ENCODE measurements around the gene SETD4. TPM values are rescaled to one million over a fixed set of nuclear protein-coding genes. Genes with fewer than 3 reads are reported as not detected.

Gene SETD4
- total and polyA plus RNA-seq, 2 of the 13 experiments (the other 11 are each of a cell fraction or from before 2014, with no cell fraction given) = 7.1 to 14.4 TPM

DNA sequence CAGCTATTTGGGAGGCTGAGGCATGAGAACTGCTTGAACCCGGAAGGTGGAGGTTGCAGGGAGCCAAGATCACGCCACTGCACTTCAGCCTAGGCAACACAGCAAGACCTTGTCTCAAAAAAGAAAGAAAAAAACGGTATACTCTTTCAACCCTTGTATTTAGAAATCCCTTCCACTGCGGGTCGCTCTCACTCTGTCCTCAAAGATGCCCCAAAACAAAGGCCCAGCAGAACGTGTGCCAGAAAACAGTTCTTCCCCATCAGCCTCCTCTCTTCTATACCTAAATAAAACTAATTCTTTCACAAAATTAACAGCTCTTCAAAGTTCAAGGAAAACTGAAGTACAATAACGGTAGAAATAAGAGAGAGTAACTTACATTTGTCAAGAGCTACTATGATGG, 13.2 kb downstream of the SETD4 start:
- Histone ChIP-seq H3K9ac (ENCODE audit: insufficient read depth, low read depth, low read length) (no peak overlapping the region), H2AFZ (ENCODE audit: low read length) (no peak overlapping the region), H3K36me3 (replicated peaks in 1 of 2; ENCODE audit: control insufficient read depth in 1 of 2, insufficient read depth in 2 of 2, low read length in 2 of 2) (peaks cover 24 to 72% of the 10 kb centered on the region in 2 experiments), H3K27me3 (ENCODE audit: control insufficient read depth in 1 of 2, insufficient read depth in 2 of 2, low read length in 2 of 2) (no peaks in the 10 kb centered on the region; a peak in 1 of 5 replicates), H3K79me2 (ENCODE audit: insufficient read depth, low read length) (no peaks in the 10 kb centered on the region), H3K4me1 (ENCODE audit: insufficient read depth, low read length) (no peaks in the 10 kb centered on the region), H4K20me1 (ENCODE audit: insufficient read depth, low read length) (no peaks in the 10 kb centered on the region), H3K4me3 (replicated peaks in 1 of 3; ENCODE audit: insufficient read depth in 1 of 3, low read depth in 2 of 3, low read length in 3 of 3) (no peak overlapping the region), H3K4me2 (ENCODE audit: low read depth, low read length) (no peak overlapping the region), H3K27ac (ENCODE audit: extremely low read length, insufficient read depth, low read length) (no peak overlapping the region), H3K9me3 (ENCODE audit: low read length) (no peaks in the 10 kb centered on the region)
- ChIA-PET POLR2A (no interaction called here), CTCF (ENCODE audit: low intra/inter-chr PET ratio, low total read pairs) (no interaction called here)
- intact Hi-C loops (cut with micrococcal nuclease; ENCODE audit: unreplicated experiment) = no loop called here
- WGBS (ENCODE audit: low lambda C conversion rate) = 74% methylated on average over 7 of the region's 7 CpGs
- DNase-seq (ENCODE audit: low spot score) (no peak), FAIRE-seq (no peak), ATAC-seq (no peak)
- in situ Hi-C loops (cut with HindIII; ENCODE audit: extremely low pct_ligation_motif_present, low pct_unique_long_range_greater_than_20kb) = no loop called here
- BruUV-seq (replicated peaks) = no TSS peak
- TF ChIP-seq, protein P1, sequence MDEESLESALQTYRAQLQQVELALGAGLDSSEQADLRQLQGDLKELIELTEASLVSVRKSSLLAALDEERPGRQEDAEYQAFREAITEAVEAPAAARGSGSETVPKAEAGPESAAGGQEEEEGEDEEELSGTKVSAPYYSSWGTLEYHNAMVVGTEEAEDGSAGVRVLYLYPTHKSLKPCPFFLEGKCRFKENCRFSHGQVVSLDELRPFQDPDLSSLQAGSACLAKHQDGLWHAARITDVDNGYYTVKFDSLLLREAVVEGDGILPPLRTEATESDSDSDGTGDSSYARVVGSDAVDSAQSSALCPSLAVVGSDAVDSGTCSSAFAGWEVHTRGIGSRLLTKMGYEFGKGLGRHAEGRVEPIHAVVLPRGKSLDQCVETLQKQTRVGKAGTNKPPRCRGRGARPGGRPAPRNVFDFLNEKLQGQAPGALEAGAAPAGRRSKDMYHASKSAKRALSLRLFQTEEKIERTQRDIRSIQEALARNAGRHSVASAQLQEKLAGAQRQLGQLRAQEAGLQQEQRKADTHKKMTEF (CRISPR knock-in tag; IDR thresholded peaks at IDR 0.05) = no peak
- TF ChIP-seq ZNF556 (CRISPR knock-in tag; IDR thresholded peaks at IDR 0.05; ENCODE audit: borderline replicate concordance) (no peak), SMARCC2 (IDR thresholded peaks at IDR 0.05) (no peak), ZNF644 (CRISPR knock-in tag; IDR thresholded peaks at IDR 0.05; ENCODE audit: low read depth) (no peak), ATM (IDR thresholded peaks at IDR 0.05; ENCODE audit: borderline replicate concordance) (no peak)

DNA sequence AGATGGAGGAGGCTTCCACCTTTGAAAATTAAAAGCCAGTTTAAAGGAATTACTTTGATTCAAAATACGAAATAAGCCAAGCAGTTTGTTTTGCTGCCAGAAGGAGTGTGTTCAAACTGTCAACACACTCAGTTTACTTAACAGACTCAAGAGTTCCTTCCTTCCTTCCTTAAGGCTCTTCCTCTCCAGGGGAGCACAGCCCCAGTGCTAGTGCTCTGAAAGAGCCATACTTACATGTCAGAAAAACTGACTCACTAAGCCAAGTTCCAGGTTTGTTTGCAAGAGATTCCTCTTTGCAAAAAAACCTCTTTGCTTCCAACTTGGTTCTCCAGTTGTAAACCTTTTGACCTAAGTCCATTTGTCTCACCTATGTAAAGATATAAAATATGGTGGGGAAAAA, 14.3 kb downstream of the SETD4 start:
- no TSS peak for BruUV-seq (replicated peaks)
- 100% methylated on average over 1 of the region's 1 CpG for WGBS (ENCODE audit: low lambda C conversion rate)
- Histone ChIP-seq H4K20me1 (ENCODE audit: insufficient read depth, low read length) (no peaks in the 10 kb centered on the region), H3K4me3 (replicated peaks in 1 of 3; ENCODE audit: insufficient read depth in 1 of 3, low read depth in 2 of 3, low read length in 3 of 3) (no peak overlapping the region), H3K9ac (ENCODE audit: insufficient read depth, low read depth, low read length) (no peak overlapping the region), H3K79me2 (ENCODE audit: insufficient read depth, low read length) (no peaks in the 10 kb centered on the region), H3K27ac (ENCODE audit: extremely low read length, insufficient read depth, low read length) (no peak overlapping the region), H3K9me3 (ENCODE audit: low read length) (no peaks in the 10 kb centered on the region), H3K27me3 (ENCODE audit: control insufficient read depth in 1 of 2, insufficient read depth in 2 of 2, low read length in 2 of 2) (no peaks in the 10 kb centered on the region), H3K4me1 (ENCODE audit: insufficient read depth, low read length) (no peaks in the 10 kb centered on the region), H3K4me2 (ENCODE audit: low read depth, low read length) (no peak overlapping the region), H2AFZ (ENCODE audit: low read length) (no peak overlapping the region), H3K36me3 (replicated peaks in 1 of 2; ENCODE audit: control insufficient read depth in 1 of 2, insufficient read depth in 2 of 2, low read length in 2 of 2) (peaks cover 26 to 76% of the 10 kb centered on the region in 2 experiments)
- intact Hi-C loops (cut with micrococcal nuclease; ENCODE audit: unreplicated experiment) (no loop called here), in situ Hi-C loops (cut with HindIII; ENCODE audit: extremely low pct_ligation_motif_present, low pct_unique_long_range_greater_than_20kb) (no loop called here)
- no peak for FAIRE-seq
- ATAC-seq = no peak
- DNase-seq (ENCODE audit: low spot score) = no peak
- ChIA-PET CTCF (ENCODE audit: low intra/inter-chr PET ratio, low total read pairs) (no interaction called here), POLR2A (no interaction called here)
- TF ChIP-seq, protein P2, sequence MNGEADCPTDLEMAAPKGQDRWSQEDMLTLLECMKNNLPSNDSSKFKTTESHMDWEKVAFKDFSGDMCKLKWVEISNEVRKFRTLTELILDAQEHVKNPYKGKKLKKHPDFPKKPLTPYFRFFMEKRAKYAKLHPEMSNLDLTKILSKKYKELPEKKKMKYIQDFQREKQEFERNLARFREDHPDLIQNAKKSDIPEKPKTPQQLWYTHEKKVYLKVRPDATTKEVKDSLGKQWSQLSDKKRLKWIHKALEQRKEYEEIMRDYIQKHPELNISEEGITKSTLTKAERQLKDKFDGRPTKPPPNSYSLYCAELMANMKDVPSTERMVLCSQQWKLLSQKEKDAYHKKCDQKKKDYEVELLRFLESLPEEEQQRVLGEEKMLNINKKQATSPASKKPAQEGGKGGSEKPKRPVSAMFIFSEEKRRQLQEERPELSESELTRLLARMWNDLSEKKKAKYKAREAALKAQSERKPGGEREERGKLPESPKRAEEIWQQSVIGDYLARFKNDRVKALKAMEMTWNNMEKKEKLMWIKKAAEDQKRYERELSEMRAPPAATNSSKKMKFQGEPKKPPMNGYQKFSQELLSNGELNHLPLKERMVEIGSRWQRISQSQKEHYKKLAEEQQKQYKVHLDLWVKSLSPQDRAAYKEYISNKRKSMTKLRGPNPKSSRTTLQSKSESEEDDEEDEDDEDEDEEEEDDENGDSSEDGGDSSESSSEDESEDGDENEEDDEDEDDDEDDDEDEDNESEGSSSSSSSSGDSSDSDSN (CRISPR knock-in tag; IDR thresholded peaks at IDR 0.05) = no peak
- TF ChIP-seq NAIF1 (CRISPR knock-in tag; IDR thresholded peaks at IDR 0.05; ENCODE audit: borderline replicate concordance) (no peak), ZNF563 (CRISPR knock-in tag; IDR thresholded peaks at IDR 0.05) (no peak), ZNF30 (CRISPR knock-in tag; IDR thresholded peaks at IDR 0.05) (no peak), ZNF136 (CRISPR knock-in tag; IDR thresholded peaks at IDR 0.05; ENCODE audit: low read depth) (no peak), SP4 (CRISPR knock-in tag; IDR thresholded peaks at IDR 0.05) (no peak), HNRNPK (IDR thresholded peaks at IDR 0.05; ENCODE audit: low read depth, low read length, poor library complexity, severe bottlenecking) (no peak), RORA (CRISPR knock-in tag; IDR thresholded peaks at IDR 0.05) (no peak)
- TF ChIP-seq, protein P3, sequence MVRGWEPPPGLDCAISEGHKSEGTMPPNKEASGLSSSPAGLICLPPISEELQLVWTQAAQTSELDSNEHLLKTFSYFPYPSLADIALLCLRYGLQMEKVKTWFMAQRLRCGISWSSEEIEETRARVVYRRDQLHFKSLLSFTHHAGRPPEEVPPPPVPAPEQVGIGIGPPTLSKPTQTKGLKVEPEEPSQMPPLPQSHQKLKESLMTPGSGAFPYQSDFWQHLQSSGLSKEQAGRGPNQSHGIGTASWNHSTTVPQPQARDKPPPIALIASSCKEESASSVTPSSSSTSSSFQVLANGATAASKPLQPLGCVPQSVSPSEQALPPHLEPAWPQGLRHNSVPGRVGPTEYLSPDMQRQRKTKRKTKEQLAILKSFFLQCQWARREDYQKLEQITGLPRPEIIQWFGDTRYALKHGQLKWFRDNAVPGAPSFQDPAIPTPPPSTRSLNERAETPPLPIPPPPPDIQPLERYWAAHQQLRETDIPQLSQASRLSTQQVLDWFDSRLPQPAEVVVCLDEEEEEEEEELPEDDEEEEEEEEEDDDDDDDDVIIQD (CRISPR knock-in tag; IDR thresholded peaks at IDR 0.05; ENCODE audit: low read depth) = no peak

Measured in HepG2 (cell line).